K562 (cell line): ENCODE measurements around the gene ZFYVE28. TPM values are rescaled to one million over a fixed set of nuclear protein-coding genes. Genes with fewer than 3 reads are reported as not detected.

ENCODE experiments used
- ATF1 ChIP-seq, 2 experiments: fragments of 450-650 bp in 1 of 2; IDR thresholded peaks; 2 replicates each; pipeline ENCODE4 v1.6.1; 2016; ENCODE audit warnings: missing compliant biosample characterization in 1 of 2, missing genetic modification characterization in 1 of 2
- BHLHE40 ChIP-seq: IDR thresholded peaks from 2 replicates; pipeline ENCODE4 v1.6.1; 2011; ENCODE audit warnings: low read length, improper control_type of control experiment
- BRCA1 ChIP-seq, 2 experiments: fragments of 450-650 bp in 1 of 2; sonication (generic) in 1 of 2; formaldehyde crosslinking in 1 of 2; IDR thresholded peaks; 2 replicates each; pipeline versions ENCODE4 v1.5.0 to v1.6.1; 2017 to 2020; ENCODE audit warnings: mild to moderate bottlenecking in 1 of 2, missing genetic modification reagents in 1 of 2
- CHD1 ChIP-seq: fragments of 200-600 bp; sonication (generic); IDR thresholded peaks from one replicate; pipeline ENCODE4 v1.6.1; 2012; ENCODE audit warnings: mild to moderate bottlenecking, moderate library complexity, low read length, inconsistent platforms
- CTBP1 ChIP-seq: fragments of 450-650 bp; IDR thresholded peaks from 2 replicates; pipeline ENCODE4 v1.6.1; 2016; ENCODE audit warnings: borderline replicate concordance
- ESRRB ChIP-seq: fragments of 250-450 bp; sonication (Bioruptor Pico); IDR thresholded peaks from 2 replicates; pipeline ENCODE4 v1.5.0; 2020; ENCODE audit warnings: mild to moderate bottlenecking, moderate library complexity, borderline replicate concordance
- FOXP1 ChIP-seq: sonication (generic); formaldehyde crosslinking; IDR thresholded peaks from 2 replicates; pipeline ENCODE4 v1.8.0; 2022; ENCODE audit warnings: mild to moderate bottlenecking, missing genetic modification reagents
- HCFC1 ChIP-seq: IDR thresholded peaks from 2 replicates; pipeline ENCODE4 v1.6.1; 2012; ENCODE audit warnings: low read depth, low read length, improper control_type of control experiment
- HOXB6 ChIP-seq: fragments of 250-450 bp; sonication (Bioruptor Pico); IDR thresholded peaks from 2 replicates; pipeline ENCODE4 v1.5.1; 2022; ENCODE audit warnings: mild to moderate bottlenecking, borderline replicate concordance
- KAT8 ChIP-seq: fragments of 450-650 bp; IDR thresholded peaks from 2 replicates; pipeline ENCODE4 v1.6.1; 2016; ENCODE audit warnings: low read depth, mild to moderate bottlenecking
- MTA1 ChIP-seq: fragments of 450-650 bp; IDR thresholded peaks from 2 replicates; pipeline ENCODE4 v1.6.1; 2017; ENCODE audit warnings: borderline replicate concordance
- MTA3 ChIP-seq: fragments of 450-650 bp; formaldehyde crosslinking; IDR thresholded peaks from 2 replicates; pipeline ENCODE4 v1.6.1; 2017; ENCODE audit warnings: mild to moderate bottlenecking, borderline replicate concordance
- PHF8 ChIP-seq: fragments of 200-600 bp; sonication (generic); IDR thresholded peaks from 2 replicates; pipeline ENCODE4 v1.6.1; 2012; ENCODE audit warnings: mixed run types, mild to moderate bottlenecking, inconsistent platforms, low read length, moderate library complexity, borderline replicate concordance
- SIN3A ChIP-seq, 2 experiments: fragments of 150-350 bp in 1 of 2; IDR thresholded peaks; 2 replicates each; pipeline ENCODE4 v1.6.1; 2011 to 2016; ENCODE audit warnings: borderline replicate concordance in 2 of 2, low read depth in 2 of 2, low read length in 2 of 2, mild to moderate bottlenecking in 2 of 2, moderate library complexity in 2 of 2; ENCODE audit not compliant: control insufficient read depth in 1 of 2
- SMARCA4 ChIP-seq: fragments of 450-650 bp; IDR thresholded peaks from 2 replicates; pipeline ENCODE4 v1.6.1; 2016
- SMARCA5 ChIP-seq: fragments of 450-650 bp; IDR thresholded peaks from 2 replicates; pipeline ENCODE4 v1.6.1; 2016
- SP1 ChIP-seq: sonication (generic); formaldehyde crosslinking; IDR thresholded peaks from 2 replicates; pipeline ENCODE4 v1.8.1; 2022; ENCODE audit warnings: mild to moderate bottlenecking, missing genetic modification reagents
- TFAM ChIP-seq: fragments of 250-450 bp; sonication (Bioruptor Pico); conservative IDR thresholded peaks from 2 replicates; pipeline ENCODE4 v1.5.0; 2021; ENCODE audit warnings: mild to moderate bottlenecking, moderate library complexity
- TOE1 ChIP-seq, 2 experiments: fragments of 450-650 bp in 1 of 2; sonication (generic) in 1 of 2; formaldehyde crosslinking in 1 of 2; IDR thresholded peaks; 2 replicates each; pipeline versions ENCODE4 v1.7.1 to v1.8.0; 2016 to 2022; ENCODE audit warnings: borderline replicate concordance in 2 of 2, mild to moderate bottlenecking in 2 of 2, antibody characterized with exemption in 1 of 2, inconsistent platforms in 1 of 2, low read depth in 1 of 2, missing genetic modification reagents in 1 of 2, moderate library complexity in 1 of 2
- XRCC3 ChIP-seq: fragments of 450-650 bp; IDR thresholded peaks from 2 replicates; pipeline ENCODE4 v1.6.1; 2017; ENCODE audit warnings: mild to moderate bottlenecking, moderate library complexity
- ZNF436 ChIP-seq: fragments of 250-450, 450-650 bp; sonication (Bioruptor Pico); formaldehyde crosslinking; IDR thresholded peaks from 2 replicates; pipeline ENCODE4 v1.7.0; 2020; ENCODE audit warnings: mild to moderate bottlenecking
- ZNF444 ChIP-seq: fragments of 250-450 bp; sonication (Bioruptor Pico); IDR thresholded peaks from 2 replicates; pipeline ENCODE4 v1.4.0; 2020; ENCODE audit warnings: mild to moderate bottlenecking, moderate library complexity
- ZNF778 ChIP-seq: fragments of 450-650 bp; formaldehyde crosslinking; IDR thresholded peaks from 2 replicates; pipeline ENCODE4 v1.4.0; 2020; ENCODE audit warnings: mild to moderate bottlenecking, moderate library complexity
- ZNF79 ChIP-seq: fragments of 250-450 bp; sonication (Bioruptor Pico); IDR thresholded peaks from 2 replicates; pipeline ENCODE4 v1.4.0; 2020; ENCODE audit warnings: low read depth, mild to moderate bottlenecking, moderate library complexity
- polyA plus RNA-seq, 8 experiments: library from polyadenylated mRNA; depleted of rRNA in 4 of 8; stranded (reverse) in 5 of 8; unstranded in 3 of 8; fragments of >200 nt; fragmentation: Nextera tagmentation in 2 of 8; fragmentation: Illumina TruSeq in 1 of 8; extraction: Ambion mirVana in 2 of 8; extraction: Trizol in 1 of 8; gene quantifications; 2 replicates each; pipeline versions ENCODE4 v1.2.1 to v1.2.3, GENCODE V29; 2011 to 2014; ENCODE audit warnings: inconsistent platforms in 1 of 8, missing spikeins in 1 of 8
- total RNA-seq, 7 experiments: library from RNA; depleted of rRNA in 6 of 7; stranded (reverse); fragments of >200 nt in 6 of 7; fragmentation: Illumina TruSeq in 2 of 7; extraction: Trizol in 2 of 7; gene quantifications; 2 replicates each; pipeline versions ENCODE4 v1.2.1 to v1.2.3, GENCODE V29; 2011 to 2021; ENCODE audit warnings: low replicate concordance in 1 of 7
- TF ChIP-seq, protein P1 (sequence below), 2 experiments: fragments of 450-650 bp; conservative IDR thresholded peaks; 2 replicates each; pipeline ENCODE4 v1.6.1; 2017; ENCODE audit warnings: mild to moderate bottlenecking in 2 of 2, moderate library complexity in 2 of 2
- TF ChIP-seq, protein P2 (sequence below): fragments of 250-450 bp; sonication (Bioruptor Pico); IDR thresholded peaks from 2 replicates; pipeline ENCODE4 v1.5.0; 2021

Gene ZFYVE28
- total and polyA plus RNA-seq, 9 of the 15 experiments (the other 6 are each of a cell fraction or from before 2014, with no cell fraction given), result 1.3 to 24.8 (median 8.9) TPM

DNA sequence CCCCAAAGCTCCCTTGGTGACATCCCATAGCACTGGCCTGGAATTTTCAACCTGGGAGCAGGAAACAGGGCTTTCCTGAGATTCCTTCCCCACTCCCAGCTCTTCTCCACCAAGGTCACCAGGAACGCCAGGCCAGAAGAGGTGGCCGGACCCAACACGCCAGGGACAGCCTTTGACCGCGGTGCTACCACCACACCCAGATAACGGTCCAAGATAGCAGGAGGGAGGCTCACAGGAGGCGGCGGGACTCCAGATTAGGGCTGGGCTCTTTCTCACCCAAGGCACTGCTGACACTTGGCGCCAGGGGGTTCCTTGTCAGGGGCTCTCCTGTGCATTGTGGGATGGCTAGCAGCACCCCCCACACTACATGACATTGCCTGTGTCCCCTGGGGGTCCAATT, 22.9 kb downstream of the ZFYVE28 start (continued):
- no peak for TF ChIP-seq BRCA1 (IDR thresholded peaks at IDR 0.05)
- TF ChIP-seq BRCA1 (CRISPR knock-in tag; IDR thresholded peaks at IDR 0.05), result no peak
- peak; percentile 76 for TF ChIP-seq SMARCA4
- peak; percentile 83; the same call in 1 of the 2 replicates for TF ChIP-seq MTA3
- TF ChIP-seq ESRRB (CRISPR knock-in tag), result no peak
- no peak for TF ChIP-seq HOXB6
- no peak for TF ChIP-seq ATF1 (CRISPR knock-in tag; IDR thresholded peaks at IDR 0.05)
- peak; percentile 63 for TF ChIP-seq ATF1 (tag; IDR thresholded peaks at IDR 0.05)
- TF ChIP-seq, protein P1, sequence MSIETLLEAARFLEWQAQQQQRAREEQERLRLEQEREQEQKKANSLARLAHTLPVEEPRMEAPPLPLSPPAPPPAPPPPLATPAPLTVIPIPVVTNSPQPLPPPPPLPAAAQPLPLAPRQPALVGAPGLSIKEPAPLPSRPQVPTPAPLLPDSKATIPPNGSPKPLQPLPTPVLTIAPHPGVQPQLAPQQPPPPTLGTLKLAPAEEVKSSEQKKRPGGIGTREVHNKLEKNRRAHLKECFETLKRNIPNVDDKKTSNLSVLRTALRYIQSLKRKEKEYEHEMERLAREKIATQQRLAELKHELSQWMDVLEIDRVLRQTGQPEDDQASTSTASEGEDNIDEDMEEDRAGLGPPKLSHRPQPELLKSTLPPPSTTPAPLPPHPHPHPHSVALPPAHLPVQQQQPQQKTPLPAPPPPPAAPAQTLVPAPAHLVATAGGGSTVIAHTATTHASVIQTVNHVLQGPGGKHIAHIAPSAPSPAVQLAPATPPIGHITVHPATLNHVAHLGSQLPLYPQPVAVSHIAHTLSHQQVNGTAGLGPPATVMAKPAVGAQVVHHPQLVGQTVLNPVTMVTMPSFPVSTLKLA (conservative IDR thresholded peaks at IDR 0.05), result peak in 1 of 2 experiments; percentile 49; a peak in 1 of 4 replicates
- no peak for TF ChIP-seq ZNF436 (CRISPR knock-in tag)
- no peak for TF ChIP-seq XRCC3
- no peak for TF ChIP-seq HCFC1
- no peak for TF ChIP-seq ZNF778 (CRISPR knock-in tag)
- TF ChIP-seq SMARCA5, result no peak
- peak; percentile 15; the same call in 1 of the 2 replicates for TF ChIP-seq PHF8
- peak; percentile 38; the same call in 1 of the 2 replicates for TF ChIP-seq BHLHE40
- peak; percentile 95 for TF ChIP-seq CTBP1
- no peak for TF ChIP-seq CHD1
- TF ChIP-seq SIN3A (IDR thresholded peaks at IDR 0.05; ENCODE audit: borderline replicate concordance in 2 of 2, control insufficient read depth in 1 of 2, low read depth in 2 of 2, low read length in 2 of 2), result no peak; a peak in 1 of 4 replicates
- TF ChIP-seq TFAM (CRISPR knock-in tag), result no peak
- TF ChIP-seq KAT8, result no peak
- peak; percentile 26; the same call in 1 of the 2 replicates for TF ChIP-seq MTA1
- TF ChIP-seq, protein P2, sequence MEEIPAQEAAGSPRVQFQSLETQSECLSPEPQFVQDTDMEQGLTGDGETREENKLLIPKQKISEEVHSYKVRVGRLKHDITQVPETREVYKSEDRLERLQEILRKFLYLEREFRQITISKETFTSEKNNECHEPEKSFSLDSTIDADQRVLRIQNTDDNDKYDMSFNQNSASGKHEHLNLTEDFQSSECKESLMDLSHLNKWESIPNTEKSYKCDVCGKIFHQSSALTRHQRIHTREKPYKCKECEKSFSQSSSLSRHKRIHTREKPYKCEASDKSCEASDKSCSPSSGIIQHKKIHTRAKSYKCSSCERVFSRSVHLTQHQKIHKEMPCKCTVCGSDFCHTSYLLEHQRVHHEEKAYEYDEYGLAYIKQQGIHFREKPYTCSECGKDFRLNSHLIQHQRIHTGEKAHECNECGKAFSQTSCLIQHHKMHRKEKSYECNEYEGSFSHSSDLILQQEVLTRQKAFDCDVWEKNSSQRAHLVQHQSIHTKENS (CRISPR knock-in tag), result no peak
- no peak for TF ChIP-seq ZNF79 (CRISPR knock-in tag)
- TF ChIP-seq ZNF444 (CRISPR knock-in tag), result no peak
- peak; percentile 34; the same call in 1 of the 2 replicates for TF ChIP-seq TOE1 (IDR thresholded peaks at IDR 0.05; ENCODE audit: borderline replicate concordance)
- TF ChIP-seq TOE1 (CRISPR knock-in tag; IDR thresholded peaks at IDR 0.05; ENCODE audit: borderline replicate concordance, low read depth), result no peak
- TF ChIP-seq SP1, result 0 out of 2 replicates have a peak, but pooled peaks have one; percentile 48
- TF ChIP-seq FOXP1 (CRISPR knock-in tag), result no peak
